ENCODE measurements around the gene NFKBIE. TPM values are rescaled to one million over a fixed set of nuclear protein-coding genes. Genes with fewer than 3 reads are reported as not detected.

NFKBIE gene
- total and polyA plus RNA-seq, 9 donors: 3.2 to 7.7 (median 5.2) TPM

DNA sequence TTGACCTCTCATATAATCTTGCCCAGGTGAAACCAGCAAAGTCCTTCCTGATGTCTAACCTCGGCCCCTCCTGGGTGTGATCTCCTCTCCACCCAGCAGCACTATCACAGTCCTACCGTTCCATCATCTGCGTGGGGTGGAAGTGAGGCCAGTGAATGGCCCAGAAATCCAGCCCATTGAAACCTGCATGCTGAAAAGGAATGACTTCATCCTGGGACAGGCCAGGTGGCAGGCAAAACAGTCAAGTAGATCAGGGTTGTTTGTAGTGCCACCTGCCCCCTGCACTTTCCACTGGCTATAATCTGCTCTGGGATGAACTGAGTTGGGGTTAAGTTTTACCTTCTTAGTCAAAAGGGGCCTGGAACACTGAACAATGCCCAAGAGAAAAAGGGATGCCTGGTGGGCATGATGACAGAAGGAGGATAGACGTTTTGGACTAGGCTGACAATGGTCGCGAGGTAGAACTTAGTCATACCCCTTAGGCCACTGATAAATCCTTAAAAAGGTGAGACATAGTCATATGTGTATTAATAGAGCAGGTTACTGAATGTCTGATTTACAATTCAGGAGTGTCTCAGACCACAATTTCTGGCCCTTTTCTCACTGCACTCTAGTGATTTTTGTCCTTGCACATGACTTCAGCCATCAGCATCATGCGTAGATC, 26.5 kb downstream of the NFKBIE start:
- Histone ChIP-seq H3K4me1 (ENCODE audit: control insufficient read depth, insufficient read depth, low read length) (peaks cover 29% of the 10 kb centered on the region), H3K27ac (ENCODE audit: low read length) (no peak overlapping the region), H3K27me3 (ENCODE audit: control insufficient read depth, insufficient read depth, low read length) (no peaks in the 10 kb centered on the region), H3K4me3 (ENCODE audit: low read length) (no peak overlapping the region), H3K36me3 (ENCODE audit: control insufficient read depth, insufficient read depth, low read length) (peaks cover 19% of the 10 kb centered on the region), H3K9me3 (replicated peaks; ENCODE audit: control insufficient read depth, low read depth, low read length) (no peaks in the 10 kb centered on the region)
- WGBS (ENCODE audit: insufficient coverage): 93% methylated on average over 3 of the region's 7 CpGs
- DNase-seq: no peak

DNA sequence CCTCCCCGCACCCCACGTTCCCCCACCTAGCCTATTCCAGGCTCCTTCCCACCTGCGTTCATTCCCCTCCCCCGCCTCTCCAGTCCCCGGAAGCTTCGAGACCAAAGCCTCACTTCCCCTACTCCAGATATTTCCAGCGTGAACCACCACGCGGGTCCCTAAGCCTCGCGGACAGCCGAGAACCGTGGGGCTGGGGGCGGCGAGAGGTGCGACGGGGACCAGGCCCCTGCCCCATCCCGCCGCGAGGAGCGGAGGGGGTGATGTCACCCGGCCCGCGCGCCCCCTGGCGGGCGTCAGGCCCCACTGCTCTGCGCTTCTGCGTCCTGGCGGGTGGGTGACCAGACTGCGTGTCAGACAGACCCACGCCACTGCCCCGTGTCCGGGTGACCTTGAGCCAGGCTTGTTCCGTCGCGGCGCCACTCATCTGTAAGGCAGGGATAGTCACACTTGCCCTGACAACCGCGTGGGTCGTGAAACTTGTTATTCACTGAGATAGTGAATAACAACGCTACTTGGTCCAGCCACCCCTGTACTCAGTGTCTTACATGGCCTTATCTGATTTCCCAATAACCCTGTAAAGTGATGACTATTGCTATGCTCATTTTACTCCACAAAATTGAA, 27.4 kb downstream of the NFKBIE start:
- Histone ChIP-seq H3K9me3 (replicated peaks; ENCODE audit: control insufficient read depth, low read depth, low read length) (no peaks in the 10 kb centered on the region), H3K36me3 (ENCODE audit: control insufficient read depth, insufficient read depth, low read length) (peaks cover 27% of the 10 kb centered on the region), H3K27ac (ENCODE audit: low read length) (peak overlapping the region; percentile 94), H3K4me3 (ENCODE audit: low read length) (peak overlapping the region; percentile 73), H3K27me3 (ENCODE audit: control insufficient read depth, insufficient read depth, low read length) (no peaks in the 10 kb centered on the region), H3K4me1 (ENCODE audit: control insufficient read depth, insufficient read depth, low read length) (peaks cover 38% of the 10 kb centered on the region)
- peak; percentile 85 for DNase-seq
- WGBS (ENCODE audit: insufficient coverage): 3% methylated on average over 40 of the region's 42 CpGs

DNA sequence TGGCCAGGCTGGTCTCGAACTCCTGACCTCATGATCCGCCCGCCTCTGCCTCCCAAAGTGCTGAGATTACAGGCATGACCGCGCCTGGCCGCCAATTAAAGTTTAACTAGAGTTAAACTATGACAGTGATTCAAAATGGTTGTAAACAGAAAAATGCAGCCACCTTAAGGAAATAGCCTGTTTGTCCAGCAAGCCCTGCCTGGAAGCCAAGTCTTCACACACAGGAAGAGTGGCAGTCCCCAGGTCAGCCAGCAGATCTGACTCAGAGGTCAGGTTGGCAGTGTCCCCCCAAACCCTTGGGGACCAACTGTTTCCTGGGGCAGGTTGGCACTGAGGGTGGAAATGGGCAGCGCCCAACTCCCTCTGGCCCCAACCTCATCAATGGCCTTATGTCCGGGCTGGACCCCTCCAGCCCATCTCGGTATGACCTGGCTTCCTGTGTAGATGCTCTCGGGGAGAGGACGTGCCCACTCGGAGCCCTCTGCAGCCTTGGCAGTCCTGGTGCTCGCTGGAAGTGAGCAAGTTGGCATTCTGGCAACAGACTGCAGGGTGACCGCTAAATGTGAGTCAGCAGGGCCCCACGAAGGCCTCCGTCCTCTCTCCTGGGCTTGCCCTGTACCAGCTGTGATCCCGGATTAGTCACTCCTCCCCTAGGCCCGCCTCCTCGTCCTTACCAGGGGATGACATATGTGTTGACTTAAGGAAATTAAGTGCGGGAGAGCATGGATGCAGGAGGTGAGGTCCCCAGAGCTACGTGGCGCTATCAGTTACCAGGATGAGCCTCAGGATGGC, 28.1 kb downstream of the NFKBIE start:
- Histone ChIP-seq H3K27ac (ENCODE audit: low read length) (peak overlapping the region; percentile 94), H3K9me3 (replicated peaks; ENCODE audit: control insufficient read depth, low read depth, low read length) (no peaks in the 10 kb centered on the region), H3K4me1 (ENCODE audit: control insufficient read depth, insufficient read depth, low read length) (peaks cover 39% of the 10 kb centered on the region), H3K4me3 (ENCODE audit: low read length) (peak overlapping the region; percentile 73), H3K27me3 (ENCODE audit: control insufficient read depth, insufficient read depth, low read length) (no peaks in the 10 kb centered on the region), H3K36me3 (ENCODE audit: control insufficient read depth, insufficient read depth, low read length) (peaks cover 33% of the 10 kb centered on the region)
- 50% methylated on average over 12 of the region's 22 CpGs for WGBS (ENCODE audit: insufficient coverage)
- peak; percentile 93 for DNase-seq

DNA sequence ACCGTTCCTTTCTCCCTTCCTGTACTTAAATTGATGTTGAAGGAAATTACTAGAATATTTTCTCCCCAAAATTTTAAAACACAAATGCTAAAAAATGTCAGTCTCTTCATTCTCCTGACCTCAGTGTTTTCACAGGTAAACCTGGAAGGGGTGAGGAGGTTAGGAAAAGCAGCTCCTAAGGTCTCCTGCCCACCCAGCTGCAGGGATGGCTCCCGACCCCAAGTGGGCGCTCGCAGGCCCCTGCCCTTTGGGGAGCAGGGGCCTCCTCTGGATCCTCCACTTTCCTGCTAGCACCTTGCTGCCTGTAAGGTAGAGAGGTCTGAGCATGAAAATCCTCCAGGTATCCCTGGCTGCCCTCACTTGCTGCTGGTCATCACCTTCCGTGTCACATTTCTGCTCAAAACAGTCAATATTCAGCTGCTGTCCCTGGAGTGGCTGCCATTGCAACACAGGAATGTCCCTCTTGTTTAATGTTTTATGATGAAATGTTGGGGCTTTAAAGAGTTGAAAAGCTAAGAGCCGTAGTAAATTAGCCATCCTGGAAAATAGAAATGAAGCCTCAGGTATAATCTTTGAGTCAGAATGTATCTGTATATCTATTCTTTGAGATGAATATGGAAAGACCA, 29.3 kb downstream of the NFKBIE start:
- WGBS (ENCODE audit: insufficient coverage): 100% methylated on average over 1 of the region's 6 CpGs
- Histone ChIP-seq H3K27ac (ENCODE audit: low read length) (no peak overlapping the region), H3K27me3 (ENCODE audit: control insufficient read depth, insufficient read depth, low read length) (no peaks in the 10 kb centered on the region), H3K4me1 (ENCODE audit: control insufficient read depth, insufficient read depth, low read length) (peaks cover 39% of the 10 kb centered on the region), H3K36me3 (ENCODE audit: control insufficient read depth, insufficient read depth, low read length) (peaks cover 43% of the 10 kb centered on the region), H3K4me3 (ENCODE audit: low read length) (no peak overlapping the region), H3K9me3 (replicated peaks; ENCODE audit: control insufficient read depth, low read depth, low read length) (no peaks in the 10 kb centered on the region)
- DNase-seq: no peak

DNA sequence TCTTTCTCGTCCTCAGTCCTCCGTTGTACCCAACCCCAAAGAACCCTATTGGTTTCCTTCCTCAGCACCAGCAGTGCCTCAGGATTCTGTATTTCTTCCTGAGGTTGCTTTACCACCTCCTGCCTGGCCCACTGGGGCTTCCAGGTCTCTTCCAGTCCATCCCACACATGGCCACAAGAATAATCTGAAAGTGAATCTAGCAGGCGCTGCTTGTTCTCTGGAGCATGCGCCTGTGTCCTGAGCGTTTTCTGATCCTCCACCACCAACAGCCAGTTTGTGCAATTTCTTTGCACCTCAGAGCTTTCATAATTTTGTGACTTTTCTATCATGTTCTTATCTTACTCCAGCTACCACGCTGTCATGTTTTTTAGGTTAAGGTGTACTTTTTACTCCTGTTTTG, 30.1 kb downstream of the NFKBIE start:
- Histone ChIP-seq H3K4me1 (ENCODE audit: control insufficient read depth, insufficient read depth, low read length) (peaks cover 39% of the 10 kb centered on the region), H3K27ac (ENCODE audit: low read length) (no peak overlapping the region), H3K27me3 (ENCODE audit: control insufficient read depth, insufficient read depth, low read length) (no peaks in the 10 kb centered on the region), H3K36me3 (ENCODE audit: control insufficient read depth, insufficient read depth, low read length) (peaks cover 51% of the 10 kb centered on the region), H3K9me3 (replicated peaks; ENCODE audit: control insufficient read depth, low read depth, low read length) (no peaks in the 10 kb centered on the region), H3K4me3 (ENCODE audit: low read length) (no peak overlapping the region)
- DNase-seq: no peak
- WGBS (ENCODE audit: insufficient coverage): 59% methylated on average over 3 of the region's 6 CpGs

DNA sequence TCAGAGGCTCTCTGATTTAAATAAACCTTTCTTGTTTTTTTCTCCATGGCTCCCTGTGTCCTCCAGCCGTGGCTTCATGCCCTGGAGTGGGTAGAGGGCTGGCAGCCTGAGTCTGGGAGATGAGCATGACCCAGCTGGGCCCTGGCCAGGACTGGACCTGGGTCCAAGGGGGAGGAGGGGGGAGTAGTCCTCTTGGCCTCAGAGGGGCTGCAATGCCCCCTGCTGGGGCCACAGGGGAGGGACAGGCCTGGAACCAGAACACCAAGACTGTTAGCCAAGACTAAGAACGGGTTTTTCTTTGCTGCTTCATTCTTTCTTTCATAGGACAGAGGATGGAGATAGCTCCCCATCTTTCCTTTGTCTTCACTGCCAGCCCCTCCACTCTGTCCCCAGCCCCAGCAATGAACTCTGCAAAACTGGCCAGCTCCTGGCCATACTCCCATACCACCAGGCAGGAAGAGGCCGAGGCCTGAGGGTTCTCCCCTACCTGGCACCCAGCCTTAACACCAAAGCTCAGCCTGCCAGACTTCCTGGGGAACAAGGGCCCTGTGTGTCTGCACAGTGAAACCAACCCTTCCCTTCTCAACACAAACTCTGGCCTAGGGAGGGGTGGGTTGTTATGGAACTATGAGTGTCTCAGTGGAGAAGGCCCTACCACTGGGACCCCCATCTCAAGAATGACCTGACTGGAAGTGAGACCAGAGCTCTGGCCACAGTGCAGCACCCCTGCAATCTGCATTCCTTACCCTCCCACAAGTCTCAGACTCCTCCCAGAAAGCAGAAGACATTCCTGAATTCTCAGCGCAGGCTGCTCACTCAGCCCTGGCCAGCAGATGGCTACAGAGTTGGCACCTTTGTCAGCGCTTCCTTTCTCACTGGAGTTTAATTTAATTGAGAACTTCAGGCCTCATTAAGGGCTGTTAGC, 31.0 kb downstream of the NFKBIE start:
- H3K36me3 ChIP-seq (ENCODE audit: control insufficient read depth, insufficient read depth, low read length): peaks cover 58% of the 10 kb centered on the region
- WGBS (ENCODE audit: insufficient coverage): 5% methylated on average over 4 of the region's 5 CpGs
- no peak overlapping the region for H3K4me3 ChIP-seq (ENCODE audit: low read length)
- peaks cover 39% of the 10 kb centered on the region for H3K4me1 ChIP-seq (ENCODE audit: control insufficient read depth, insufficient read depth, low read length)
- H3K9me3 ChIP-seq (replicated peaks; ENCODE audit: control insufficient read depth, low read depth, low read length): no peaks in the 10 kb centered on the region
- peak; percentile 86 for DNase-seq
- H3K27ac ChIP-seq (ENCODE audit: low read length): peak overlapping the region; percentile 77
- H3K27me3 ChIP-seq (ENCODE audit: control insufficient read depth, insufficient read depth, low read length): no peaks in the 10 kb centered on the region

DNA sequence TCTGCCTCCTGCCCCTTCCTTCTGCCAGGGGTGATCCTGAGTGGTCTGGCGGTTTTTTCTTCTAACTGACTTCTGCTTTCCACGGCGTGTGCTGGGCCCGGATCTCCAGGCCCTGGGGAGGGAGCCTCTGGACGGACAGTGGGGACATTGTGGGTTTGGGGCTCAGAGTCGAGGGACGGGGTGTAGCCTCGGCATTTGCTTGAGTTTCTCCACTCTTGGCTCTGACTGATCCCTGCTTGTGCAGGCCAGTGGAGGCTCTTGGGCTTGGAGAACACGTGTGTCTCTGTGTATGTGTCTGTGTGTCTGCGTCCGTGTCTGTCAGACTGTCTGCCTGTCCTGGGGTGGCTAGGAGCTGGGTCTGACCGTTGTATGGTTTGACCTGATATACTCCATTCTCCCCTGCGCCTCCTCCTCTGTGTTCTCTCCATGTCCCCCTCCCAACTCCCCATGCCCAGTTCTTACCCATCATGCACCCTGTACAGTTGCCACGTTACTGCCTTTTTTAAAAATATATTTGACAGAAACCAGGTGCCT, 31.7 kb downstream of the NFKBIE start:
- WGBS (ENCODE audit: insufficient coverage): 53% methylated on average over 5 of the region's 14 CpGs
- H3K4me3 ChIP-seq (ENCODE audit: low read length): no peak overlapping the region
- peaks cover 45% of the 10 kb centered on the region for H3K4me1 ChIP-seq (ENCODE audit: control insufficient read depth, insufficient read depth, low read length)
- DNase-seq: no peak
- peak overlapping the region; percentile 77 for H3K27ac ChIP-seq (ENCODE audit: low read length)
- H3K27me3 ChIP-seq (ENCODE audit: control insufficient read depth, insufficient read depth, low read length): no peaks in the 10 kb centered on the region
- peaks cover 65% of the 10 kb centered on the region for H3K36me3 ChIP-seq (ENCODE audit: control insufficient read depth, insufficient read depth, low read length)
- H3K9me3 ChIP-seq (replicated peaks; ENCODE audit: control insufficient read depth, low read depth, low read length): no peaks in the 10 kb centered on the region

DNA sequence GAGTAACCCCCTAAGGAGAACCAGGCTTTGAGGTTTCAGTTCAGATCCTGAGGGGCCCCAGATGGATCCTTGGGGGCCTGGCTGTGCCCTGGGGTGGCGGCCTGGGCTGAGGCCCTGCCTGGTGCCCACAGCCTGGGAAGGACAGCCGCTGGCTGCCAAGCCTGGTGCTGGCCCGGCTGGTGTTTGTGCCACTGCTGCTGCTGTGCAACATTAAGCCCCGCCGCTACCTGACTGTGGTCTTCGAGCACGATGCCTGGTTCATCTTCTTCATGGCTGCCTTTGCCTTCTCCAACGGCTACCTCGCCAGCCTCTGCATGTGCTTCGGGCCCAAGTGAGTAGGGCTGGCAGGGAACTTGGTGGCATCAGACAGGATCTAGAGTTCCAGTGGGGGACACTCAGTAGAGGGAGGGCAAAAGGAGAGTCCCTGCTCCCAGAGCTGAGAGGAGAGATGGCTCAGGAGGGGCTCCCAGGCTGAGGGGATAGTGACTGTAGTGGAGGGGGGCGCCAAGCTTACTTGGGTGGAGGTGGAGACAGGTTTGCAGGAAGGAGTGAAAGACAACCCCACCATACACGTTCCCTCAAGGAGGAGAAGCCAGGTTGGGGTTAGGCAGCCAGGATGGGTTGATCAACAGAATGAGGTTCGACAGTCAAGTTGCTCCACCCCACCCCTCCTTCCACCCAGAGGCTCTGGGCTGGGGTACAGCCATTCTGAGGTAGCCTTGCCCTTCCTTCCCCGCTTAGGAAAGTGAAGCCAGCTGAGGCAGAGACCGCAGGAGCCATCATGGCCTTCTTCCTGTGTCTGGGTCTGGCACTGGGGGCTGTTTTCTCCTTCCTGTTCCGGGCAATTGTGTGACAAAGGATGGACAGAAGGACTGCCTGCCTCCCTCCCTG, 32.4 kb downstream of the NFKBIE start:
- no peak overlapping the region for H3K27ac ChIP-seq (ENCODE audit: low read length)
- H3K4me3 ChIP-seq (ENCODE audit: low read length): no peak overlapping the region
- peaks cover 72% of the 10 kb centered on the region for H3K36me3 ChIP-seq (ENCODE audit: control insufficient read depth, insufficient read depth, low read length)
- peaks cover 49% of the 10 kb centered on the region for H3K4me1 ChIP-seq (ENCODE audit: control insufficient read depth, insufficient read depth, low read length)
- 90% methylated on average over 12 of the region's 16 CpGs for WGBS (ENCODE audit: insufficient coverage)
- H3K9me3 ChIP-seq (replicated peaks; ENCODE audit: control insufficient read depth, low read depth, low read length): no peaks in the 10 kb centered on the region
- DNase-seq: no peak
- H3K27me3 ChIP-seq (ENCODE audit: control insufficient read depth, insufficient read depth, low read length): no peaks in the 10 kb centered on the region
